ENCODE results near the gene SGPL1. TPM values are rescaled to one million over a fixed set of nuclear protein-coding genes. Genes with fewer than 3 reads are reported as not detected.

SGPL1 gene
- total RNA-seq, 1 experiment from 2014 or later, result 52.6 TPM

- H2BK20ac ChIP-seq (ENCODE audit: low read depth, low read length, poor library complexity, severe bottlenecking), result no peak overlapping the region
- no peak overlapping the region for H2BK12ac ChIP-seq (ENCODE audit: insufficient read length, low read depth, low read length)
- H3K79me2 ChIP-seq (ENCODE audit: insufficient read depth, low read length), result peaks cover 1% of the 10 kb centered on the region; the same call in 1 of the 2 replicates
- no peak overlapping the region for H3K56ac ChIP-seq (ENCODE audit: insufficient read length, low read depth, low read length)
- no peak overlapping the region for H4K8ac ChIP-seq (replicated peaks; ENCODE audit: insufficient read length, low read depth, low read length)
- H3K23ac ChIP-seq (ENCODE audit: insufficient read length, low read depth, low read length), result no peak overlapping the region
- H2AK5ac ChIP-seq (ENCODE audit: insufficient read length, low read length), result no peak overlapping the region
- H3K14ac ChIP-seq (ENCODE audit: insufficient read depth, low read length), result no peak overlapping the region
- no peak overlapping the region for H3K27ac ChIP-seq (ENCODE audit: insufficient read length, low read depth, low read length)
- no peak overlapping the region for H3K9ac ChIP-seq (ENCODE audit: extremely low read depth, insufficient read length, low read length)
- Mint-ChIP-seq H3K9me3 (no peaks in the 10 kb centered on the region; a peak in 1 of 5 replicates), H3K27ac (no peak overlapping the region), H3K36me3 (ENCODE audit: insufficient read depth in 1 of 3, low read depth in 3 of 3) (peaks cover 5 to 28% (median 23%) of the 10 kb centered on the region in 3 experiments), H3K4me1 (peaks cover 0 to 8% of the 10 kb centered on the region in 2 experiments; a peak in 2 of 4 replicates), H3K4me3 (no peak overlapping the region), H3K27me3 (ENCODE audit: low read depth) (no peaks in the 10 kb centered on the region)
- no peak overlapping the region for H3K4me2 ChIP-seq (ENCODE audit: insufficient read depth, insufficient read length, low read length)
- no peak overlapping the region for H4K5ac ChIP-seq (ENCODE audit: insufficient read length, low read depth, low read length)
- no peaks in the 10 kb centered on the region for H3K23me2 ChIP-seq (ENCODE audit: insufficient read length, low read depth, low read length, poor library complexity, severe bottlenecking)
- no peak overlapping the region for H4K91ac ChIP-seq (ENCODE audit: insufficient read length, low read depth, low read length)
- TF ChIP-seq CTCF (conservative IDR thresholded peaks at IDR 0.05), result no peak
- no peak overlapping the region for H2BK5ac ChIP-seq (ENCODE audit: insufficient read length, low read length)
- DNase-seq, result no peak
- H3K18ac ChIP-seq (ENCODE audit: insufficient read length, low read depth, low read length), result no peak overlapping the region
- H3K4me1 ChIP-seq (ENCODE audit: insufficient read depth, low read length), result no peaks in the 10 kb centered on the region
- no peak overlapping the region for H3T11ph ChIP-seq (ENCODE audit: low read length)
- peaks cover 3% of the 10 kb centered on the region for H3K79me1 ChIP-seq (ENCODE audit: insufficient read depth, low read depth, low read length, poor library complexity, severe bottlenecking)
- no peak overlapping the region for H2AFZ ChIP-seq (ENCODE audit: low read length)
- no peak overlapping the region for H2BK120ac ChIP-seq (ENCODE audit: low read depth, low read length, poor library complexity, severe bottlenecking)
- H2BK15ac ChIP-seq (ENCODE audit: low read depth, low read length), result no peak overlapping the region
- no peaks in the 10 kb centered on the region for H3K27me3 ChIP-seq (ENCODE audit: insufficient read depth, low read length)
- H3K4ac ChIP-seq (ENCODE audit: low read depth, low read length), result no peak overlapping the region
- H3K9me3 ChIP-seq (ENCODE audit: control insufficient read depth, low read depth, low read length), result no peaks in the 10 kb centered on the region
- WGBS (ENCODE audit: extremely low coverage, insufficient read length, low lambda C conversion rate), result no CpG with 5 or more reads among the region's 2 CpGs
- no peaks in the 10 kb centered on the region for H4K20me1 ChIP-seq (ENCODE audit: control insufficient read depth, insufficient read depth, insufficient read length)
Measured at GRCh38 chr10:70827086-70827757, 11.5 kb downstream of the SGPL1 start.
